NOMO-1 treated with dmso at 0.1 percent for 144 hours (cell line): ENCODE data around the gene SYMPK.

ENCODE experiments used
- DNase-seq: peaks from one replicate; lab custom pipeline; 2025; ENCODE audit not compliant: unreplicated experiment; lab: John Stamatoyannopoulos, UW

The SYMPK gene

DNA sequence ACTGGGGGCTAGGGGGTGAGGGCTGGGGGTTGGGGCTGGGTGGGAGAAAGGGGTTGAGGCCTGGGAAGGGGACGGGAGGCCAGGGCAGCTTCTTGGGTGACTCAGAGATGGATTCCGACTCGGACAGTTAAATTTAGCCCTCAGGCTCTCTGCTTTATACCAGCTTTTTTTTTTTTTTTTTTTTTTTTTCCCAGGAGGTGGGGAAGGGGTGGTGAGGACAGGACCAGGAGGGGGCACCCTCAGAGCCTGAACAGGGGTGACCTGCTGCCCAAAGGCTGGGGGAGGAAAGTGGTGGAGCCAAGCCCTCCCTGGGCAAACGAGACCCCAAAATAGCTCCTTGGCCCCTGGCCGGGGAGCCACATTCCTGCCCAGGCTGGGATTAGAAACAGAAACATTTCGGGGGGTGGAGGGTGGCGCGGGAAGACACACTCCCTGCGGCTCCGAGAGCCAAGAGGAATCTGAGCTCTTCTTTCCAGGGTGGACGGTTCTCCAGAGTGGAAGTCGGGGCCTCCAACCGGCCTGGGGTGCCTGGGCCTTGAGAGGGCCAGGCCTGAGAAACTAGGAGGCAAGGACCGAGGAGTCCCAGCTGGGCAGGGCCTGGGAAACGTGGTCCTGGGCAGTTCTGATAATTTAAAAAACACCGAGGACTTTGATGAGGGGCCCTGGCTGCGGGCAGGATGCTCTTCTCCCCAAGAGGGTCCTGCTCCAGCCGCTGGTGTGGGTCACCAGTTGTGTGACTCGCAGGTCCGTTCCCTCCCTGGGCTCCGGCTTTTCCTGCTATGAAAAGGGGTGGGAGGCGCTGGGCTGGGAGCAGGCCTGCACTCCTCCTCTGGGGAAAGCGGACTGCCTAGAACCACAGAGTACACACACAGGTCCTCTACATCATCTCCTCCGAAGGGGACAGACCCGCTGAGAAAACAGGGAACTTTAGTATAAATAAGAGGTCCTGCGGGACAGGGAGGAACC, 79.8 kb downstream of the SYMPK start:
- no peak for DNase-seq

DNA sequence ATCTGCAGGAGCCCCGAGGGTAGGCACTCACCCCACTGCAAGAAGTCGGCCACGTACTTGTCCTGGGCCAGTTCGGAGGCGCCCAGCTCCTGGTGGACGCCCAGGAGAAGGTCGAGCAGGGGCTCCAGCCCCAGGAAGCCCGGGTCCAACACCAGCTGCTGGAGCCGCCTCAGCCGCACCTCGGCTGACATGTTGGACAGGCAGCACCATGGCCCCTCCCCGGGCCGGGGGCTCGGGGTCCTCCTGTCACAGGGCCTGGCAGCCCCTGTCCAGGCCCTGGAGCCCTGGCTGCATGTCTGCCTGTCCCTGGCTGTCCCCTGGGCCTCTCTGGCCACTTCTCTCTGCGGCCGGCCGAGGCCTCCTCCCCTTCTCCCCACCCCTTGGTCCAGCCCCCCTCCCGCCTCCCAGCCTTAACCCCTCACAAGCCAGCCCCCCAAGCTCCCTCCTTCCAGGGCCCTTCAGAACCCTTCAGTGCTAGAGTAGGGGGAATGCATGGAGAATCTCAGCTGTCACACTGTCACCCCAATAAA, 80.7 kb downstream of the SYMPK start, which contains the start of gene DMPK:
TSS of gene DMPK (minus strand) at position 329 of the 530 bp plus-strand sequence. CDS start at position 191, 138 bp downstream.
- DNase-seq = no peak

DNA sequence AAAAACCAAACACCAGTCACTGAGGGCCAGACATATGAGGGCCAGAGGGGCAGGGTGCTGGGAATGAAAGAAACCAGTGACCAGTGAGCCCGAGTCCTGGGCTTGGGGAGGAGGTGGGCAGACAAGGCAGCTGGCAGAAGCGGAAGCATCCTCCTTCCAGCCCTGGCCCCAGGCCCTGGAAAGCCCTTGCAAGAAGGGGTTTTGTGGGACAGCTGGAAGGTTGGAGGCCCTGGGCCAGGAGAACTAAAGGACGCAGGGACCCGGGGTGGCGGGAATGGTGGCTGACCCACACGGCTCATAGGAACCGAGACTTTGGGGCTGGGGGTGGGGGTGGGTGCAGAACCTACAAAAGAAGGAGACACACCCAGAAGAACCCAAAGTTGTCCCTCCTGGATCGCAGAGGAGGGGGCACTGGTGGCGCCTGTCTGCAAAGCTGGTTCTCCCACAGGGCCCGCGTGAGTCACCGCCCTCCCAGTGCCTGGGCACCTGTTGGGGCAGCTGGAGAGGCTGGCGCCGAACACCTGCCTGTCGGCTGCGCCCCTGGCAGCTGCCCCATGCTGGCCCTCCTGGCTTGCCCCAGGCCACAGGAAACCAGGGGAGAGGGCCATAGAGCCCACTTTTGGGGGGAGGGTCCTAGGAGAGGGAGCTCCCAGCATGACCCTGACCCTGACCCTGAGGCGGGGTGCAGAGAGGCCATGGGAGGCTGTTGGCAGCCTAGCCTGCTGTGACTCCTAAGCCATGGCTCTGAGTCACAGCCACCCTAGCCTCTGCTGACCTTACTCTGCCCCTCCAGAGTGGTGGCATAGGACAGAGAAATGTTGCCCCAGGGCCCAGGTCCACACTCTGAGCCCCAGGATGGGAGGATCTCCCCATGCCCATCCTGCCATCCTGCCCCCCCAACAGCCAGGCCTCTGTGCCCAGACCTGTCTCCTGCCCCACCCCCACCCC, 81.5 kb downstream of the SYMPK start:
- DNase-seq = no peak

DNA sequence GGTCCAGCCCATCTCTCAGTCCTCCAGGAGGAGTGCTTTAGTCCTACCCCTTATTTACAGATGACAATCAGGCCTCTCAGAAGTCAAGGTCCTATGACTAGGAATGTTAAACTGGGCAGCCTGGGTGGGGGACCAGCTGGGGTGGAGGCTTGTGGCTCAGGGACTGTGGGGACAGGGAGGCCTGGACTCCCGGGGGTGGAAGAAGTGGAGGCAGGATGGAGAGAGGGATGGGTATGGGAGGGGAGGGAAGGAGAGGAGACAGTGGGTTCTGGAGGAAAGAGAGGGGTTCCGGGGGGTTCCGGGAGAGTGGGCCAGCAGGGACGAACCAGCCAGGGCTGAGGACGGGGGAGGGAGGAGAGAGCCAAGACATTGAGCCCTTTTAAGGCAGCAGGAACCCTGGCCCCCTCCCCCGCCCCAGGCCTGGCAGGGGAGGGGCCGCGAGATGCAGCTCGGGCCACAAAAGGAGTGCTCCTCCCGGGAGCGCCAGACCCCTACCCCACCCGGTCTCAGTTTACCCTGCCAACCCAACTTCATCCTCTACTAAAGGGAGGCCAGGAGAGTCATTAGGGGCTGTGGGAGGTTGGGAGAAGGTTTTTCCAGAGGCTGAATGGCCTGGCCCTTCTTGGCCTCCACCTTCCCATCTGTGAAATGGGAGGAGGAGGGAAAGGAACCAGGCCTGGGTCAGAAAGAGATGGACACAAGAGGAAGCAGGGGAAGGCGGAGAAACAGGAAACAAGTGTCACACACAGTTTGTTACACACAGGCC, 82.3 kb downstream of the SYMPK start:
- no peak for DNase-seq

DNA sequence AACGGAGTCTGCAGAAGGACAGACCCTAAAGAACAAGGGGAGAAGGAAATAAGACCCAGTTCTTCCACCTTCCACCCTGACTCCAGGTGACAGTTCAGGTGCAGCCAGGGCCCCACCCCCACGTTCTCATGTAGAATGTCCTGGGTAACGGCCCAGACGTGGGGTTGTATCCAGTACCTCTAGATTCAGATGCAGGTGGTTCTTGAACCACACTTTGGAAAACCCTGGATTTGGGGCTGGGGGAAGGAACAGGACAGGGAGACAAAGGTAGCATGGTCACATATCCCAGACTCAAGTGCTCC, 82.8 kb downstream of the SYMPK start:
- no peak for DNase-seq

DNA sequence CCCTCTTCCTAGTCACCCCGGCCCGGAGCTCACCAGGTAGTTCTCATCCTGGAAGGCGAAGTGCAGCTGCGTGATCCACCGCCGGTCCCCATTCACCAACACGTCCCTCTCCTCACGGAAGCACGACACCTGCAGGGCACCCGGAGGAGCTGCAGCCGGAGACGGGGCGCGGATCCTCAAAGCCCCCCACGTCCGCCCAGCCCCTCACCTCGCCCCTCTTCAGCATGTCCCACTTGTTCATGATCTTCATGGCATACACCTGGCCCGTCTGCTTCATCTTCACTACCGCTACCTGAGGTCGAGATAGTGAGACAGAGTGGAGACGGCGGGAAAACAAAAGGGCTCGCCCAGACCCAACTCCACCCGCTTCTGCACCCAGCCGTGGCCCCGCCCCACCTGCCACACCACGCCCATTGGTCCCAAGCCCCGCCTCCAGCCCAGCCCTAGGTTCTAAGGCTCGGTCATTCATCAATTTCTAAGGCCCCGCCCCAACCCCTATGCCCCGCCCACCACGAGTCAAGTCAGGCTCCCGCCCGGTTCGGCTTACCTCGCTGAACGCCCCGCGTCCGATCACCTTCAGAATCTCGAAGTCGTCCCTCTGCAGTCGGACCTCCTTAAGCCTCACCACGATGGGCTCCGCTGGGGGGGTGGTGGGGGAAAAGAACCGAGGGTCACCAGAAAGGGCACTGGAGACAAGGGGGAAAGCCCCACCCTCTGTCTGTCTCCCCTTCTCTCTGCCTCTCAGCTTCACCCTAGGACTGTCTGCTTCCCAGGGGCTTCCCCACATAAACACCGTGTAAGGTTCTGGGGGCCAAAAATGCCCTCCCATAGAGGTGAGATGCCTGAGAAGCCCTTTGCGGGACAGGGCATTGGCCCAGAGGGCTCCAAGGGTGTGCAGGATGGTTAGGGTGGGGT, 83.5 kb downstream of the SYMPK start:
- DNase-seq = peak; percentile 48

DNA sequence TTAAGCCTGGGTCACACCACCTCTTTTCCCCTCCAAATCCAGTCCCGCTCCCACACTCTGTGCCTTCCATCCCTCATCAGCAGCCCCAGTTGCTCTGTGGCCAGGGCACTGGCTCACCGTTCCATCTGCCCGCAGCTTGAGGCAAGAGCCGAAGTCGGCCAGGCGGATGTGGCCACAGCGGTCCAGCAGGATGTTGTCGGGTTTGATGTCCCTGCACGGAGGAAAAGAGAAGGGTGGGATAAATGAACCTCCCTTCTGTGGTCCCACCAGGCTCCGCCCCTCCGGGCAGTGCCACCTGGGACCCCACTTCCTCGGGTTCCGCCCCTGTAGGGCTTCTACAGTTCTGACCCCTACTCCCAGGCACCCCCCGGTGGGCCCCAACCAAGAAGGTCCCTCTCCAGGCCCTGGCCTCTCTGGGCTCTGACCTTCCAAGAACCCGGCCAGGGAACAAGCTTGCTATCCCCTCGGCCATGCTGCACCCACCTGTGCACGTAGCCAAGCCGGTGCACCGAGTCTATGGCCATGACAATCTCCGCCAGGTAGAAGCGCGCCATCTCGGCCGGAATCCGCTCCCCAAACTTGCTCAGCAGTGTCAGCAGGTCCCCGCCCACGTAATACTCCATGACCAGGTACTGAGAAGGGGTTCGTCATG, 84.8 kb downstream of the SYMPK start:
- no peak for DNase-seq

DNA sequence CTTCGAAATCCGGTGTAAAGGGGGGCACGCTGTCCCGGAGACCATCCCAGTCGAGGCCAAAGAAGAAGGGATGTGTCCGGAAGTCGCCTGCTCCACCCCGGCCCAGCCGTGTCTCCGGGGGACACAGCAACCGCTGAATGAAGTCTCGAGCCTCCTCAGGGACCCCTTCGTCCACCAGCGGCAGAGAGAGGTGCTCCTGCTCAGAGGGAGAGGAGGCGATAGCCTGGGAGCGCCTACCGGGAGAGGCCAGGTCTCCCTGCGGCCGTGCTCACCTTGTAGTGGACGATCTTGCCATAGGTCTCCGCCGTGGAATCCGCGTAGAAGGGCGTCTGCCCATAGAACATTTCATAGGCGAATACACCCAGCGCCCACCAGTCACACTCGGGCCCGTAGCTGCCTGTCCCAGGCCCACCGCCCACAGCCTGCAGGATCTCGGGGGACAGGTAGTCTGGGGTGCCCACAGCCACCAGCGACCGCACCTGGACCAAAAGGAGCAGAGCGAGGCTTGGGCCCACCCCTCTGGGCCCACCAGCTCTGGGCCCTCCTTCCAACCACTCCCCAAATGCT, 85.5 kb downstream of the SYMPK start:
- no peak for DNase-seq

DNA sequence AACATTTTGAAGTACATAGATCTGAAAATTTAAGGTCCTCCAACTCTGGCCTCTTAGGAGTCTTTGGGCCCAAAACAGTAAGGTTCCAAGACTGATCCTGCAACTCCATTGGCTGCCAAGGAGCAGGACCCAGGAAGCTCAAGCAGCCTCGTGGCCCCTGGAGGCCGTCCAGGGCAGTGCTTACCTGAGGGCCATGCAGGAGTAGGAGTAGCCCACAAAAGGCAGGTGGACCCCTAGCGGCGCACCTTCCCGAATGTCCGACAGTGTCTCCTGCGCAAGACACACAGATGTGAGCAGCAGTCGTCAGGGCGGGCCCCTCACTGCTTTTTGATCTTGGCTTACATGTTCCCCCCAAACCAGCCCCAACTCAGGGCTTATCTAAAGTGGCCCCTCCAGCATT, 88.2 kb downstream of the SYMPK start:
- no peak for DNase-seq

DNA sequence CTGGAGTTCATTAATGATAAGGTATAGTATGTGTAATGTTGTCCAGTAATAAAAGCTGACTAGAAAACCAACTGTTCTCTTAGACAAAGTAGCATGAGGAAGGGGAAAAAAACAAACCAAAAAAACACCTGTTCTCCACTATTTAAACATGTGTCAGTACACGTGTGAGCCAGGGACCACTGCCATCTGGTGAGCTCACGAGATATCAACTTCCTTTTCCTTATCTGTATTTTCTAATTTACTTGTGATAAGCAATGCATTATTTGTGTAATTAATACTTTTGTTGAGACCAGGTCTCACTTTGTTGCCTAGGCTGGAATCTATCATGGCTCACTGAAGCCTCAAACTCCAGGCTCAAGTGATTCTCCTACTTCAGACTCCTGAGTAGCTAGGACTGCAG, 89.6 kb downstream of the SYMPK start:
- no peak for DNase-seq

DNA sequence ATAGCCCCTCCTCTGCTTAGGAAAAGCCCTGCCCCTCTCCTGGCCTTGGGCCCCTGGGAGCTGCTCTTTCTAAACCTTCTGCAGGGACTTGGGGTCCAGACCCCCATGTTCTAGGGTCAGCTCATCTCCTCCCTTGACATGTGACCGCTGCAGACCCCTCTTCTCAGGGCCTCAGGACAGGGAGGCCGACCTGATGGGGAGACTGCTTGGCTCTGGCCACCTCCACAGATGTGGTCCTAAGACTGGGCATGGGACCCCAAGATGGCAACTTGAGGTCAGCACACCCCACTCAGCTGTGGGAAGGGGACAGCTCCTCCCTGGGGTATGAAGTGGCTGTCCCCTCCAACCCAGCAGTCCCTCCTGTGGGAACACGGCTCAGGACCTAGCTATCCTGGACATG, 90.0 kb downstream of the SYMPK start:
- no peak for DNase-seq

DNA sequence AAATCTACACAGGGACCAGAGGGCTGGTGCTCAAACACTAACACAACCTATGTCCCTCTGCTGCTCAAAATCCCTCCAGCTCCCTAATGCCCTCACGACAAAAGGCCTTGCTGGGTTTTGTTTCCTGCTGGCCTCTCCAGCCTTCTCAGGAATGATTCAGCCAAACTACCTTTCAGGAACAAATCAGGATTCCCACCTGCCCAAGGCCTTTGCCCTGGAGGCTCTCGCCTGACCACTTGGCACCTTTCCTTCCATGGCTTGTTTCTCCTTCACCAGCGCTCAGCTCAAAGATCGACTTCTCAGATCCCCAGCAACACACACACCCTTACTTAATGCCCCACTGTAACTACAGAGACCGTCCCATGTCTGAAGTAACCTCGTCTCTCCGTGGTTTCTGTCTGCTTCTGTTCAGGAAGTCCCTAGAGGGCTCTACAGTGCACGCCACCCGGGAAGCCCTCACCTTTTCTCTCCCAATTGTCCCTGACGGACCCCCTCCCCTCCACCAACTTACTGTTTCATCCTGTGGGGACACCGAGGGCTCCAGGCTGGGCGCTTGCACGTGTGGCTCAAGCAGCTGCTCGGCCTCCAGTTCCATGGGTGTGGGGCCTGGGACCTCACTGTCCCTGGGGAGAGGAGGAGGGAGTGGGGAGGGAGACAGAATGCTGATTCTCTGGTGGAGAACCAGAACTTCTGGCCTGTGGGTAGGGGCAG, 90.7 kb downstream of the SYMPK start:
- DNase-seq = no peak

DNA sequence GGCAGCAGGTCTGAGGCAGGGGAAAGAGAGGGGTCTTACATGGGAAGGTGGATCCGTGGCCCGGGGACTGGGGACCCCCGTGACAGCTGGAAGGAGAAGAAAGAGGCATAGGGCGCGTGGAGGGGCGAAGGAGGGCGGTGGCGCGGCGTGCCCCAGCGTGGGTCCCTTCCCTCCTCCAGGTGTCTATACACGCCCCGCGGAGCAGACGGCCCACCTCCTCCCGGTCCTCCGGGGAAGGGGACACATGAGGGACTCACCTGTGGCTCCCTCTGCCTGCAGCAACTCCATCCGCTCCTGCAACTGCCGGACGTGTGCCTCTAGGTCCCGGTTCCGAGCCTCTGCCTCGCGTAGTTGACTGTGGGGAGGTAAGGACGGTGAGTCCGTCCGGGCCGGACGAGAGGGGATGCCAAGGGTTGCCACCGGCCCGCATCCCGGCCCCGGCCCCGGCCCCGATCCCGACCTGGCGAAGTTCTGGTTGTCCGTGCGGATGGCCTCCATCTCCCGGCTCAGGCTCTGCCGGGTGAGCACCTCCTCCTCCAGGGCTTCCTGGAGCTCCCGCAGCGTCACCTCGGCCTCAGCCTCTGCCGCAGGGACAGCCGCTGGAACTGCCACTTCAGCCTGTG, 91.5 kb downstream of the SYMPK start:
- no peak for DNase-seq

DNA sequence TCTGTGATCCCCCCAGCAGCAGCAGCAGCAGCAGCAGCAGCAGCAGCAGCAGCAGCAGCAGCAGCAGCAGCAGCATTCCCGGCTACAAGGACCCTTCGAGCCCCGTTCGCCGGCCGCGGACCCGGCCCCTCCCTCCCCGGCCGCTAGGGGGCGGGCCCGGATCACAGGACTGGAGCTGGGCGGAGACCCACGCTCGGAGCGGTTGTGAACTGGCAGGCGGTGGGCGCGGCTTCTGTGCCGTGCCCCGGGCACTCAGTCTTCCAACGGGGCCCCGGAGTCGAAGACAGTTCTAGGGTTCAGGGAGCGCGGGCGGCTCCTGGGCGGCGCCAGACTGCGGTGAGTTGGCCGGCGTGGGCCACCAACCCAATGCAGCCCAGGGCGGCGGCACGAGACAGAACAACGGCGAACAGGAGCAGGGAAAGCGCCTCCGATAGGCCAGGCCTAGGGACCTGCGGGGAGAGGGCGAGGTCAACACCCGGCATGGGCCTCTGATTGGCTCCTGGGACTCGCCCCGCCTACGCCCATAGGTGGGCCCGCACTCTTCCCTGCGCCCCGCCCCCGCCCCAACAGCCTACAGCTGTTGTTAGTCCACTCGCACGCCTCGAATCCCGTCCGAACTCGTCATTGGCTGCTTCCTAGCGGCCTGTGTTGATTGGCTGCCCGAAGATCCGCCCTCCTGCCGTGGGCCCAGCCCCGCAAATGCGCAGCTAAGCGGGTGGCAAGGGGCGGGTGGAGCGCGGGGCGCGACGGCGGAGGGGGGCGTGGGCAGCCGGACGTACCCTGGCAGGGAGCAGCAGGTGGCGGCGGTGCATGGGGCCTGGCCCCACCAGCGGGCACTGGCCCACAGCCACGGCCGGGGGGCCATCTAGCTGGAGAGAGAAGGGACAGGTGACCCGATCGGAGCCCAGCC, 92.5 kb downstream of the SYMPK start:
- peak; percentile 90 for DNase-seq

DNA sequence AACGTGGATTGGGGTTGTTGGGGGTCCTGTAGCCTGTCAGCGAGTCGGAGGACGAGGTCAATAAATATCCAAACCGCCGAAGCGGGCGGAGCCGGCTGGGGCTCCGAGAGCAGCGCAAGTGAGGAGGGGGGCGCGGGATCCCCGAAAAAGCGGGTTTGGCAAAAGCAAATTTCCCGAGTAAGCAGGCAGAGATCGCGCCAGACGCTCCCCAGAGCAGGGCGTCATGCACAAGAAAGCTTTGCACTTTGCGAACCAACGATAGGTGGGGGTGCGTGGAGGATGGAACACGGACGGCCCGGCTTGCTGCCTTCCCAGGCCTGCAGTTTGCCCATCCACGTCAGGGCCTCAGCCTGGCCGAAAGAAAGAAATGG, 93.1 kb downstream of the SYMPK start:
- no peak for DNase-seq

DNA sequence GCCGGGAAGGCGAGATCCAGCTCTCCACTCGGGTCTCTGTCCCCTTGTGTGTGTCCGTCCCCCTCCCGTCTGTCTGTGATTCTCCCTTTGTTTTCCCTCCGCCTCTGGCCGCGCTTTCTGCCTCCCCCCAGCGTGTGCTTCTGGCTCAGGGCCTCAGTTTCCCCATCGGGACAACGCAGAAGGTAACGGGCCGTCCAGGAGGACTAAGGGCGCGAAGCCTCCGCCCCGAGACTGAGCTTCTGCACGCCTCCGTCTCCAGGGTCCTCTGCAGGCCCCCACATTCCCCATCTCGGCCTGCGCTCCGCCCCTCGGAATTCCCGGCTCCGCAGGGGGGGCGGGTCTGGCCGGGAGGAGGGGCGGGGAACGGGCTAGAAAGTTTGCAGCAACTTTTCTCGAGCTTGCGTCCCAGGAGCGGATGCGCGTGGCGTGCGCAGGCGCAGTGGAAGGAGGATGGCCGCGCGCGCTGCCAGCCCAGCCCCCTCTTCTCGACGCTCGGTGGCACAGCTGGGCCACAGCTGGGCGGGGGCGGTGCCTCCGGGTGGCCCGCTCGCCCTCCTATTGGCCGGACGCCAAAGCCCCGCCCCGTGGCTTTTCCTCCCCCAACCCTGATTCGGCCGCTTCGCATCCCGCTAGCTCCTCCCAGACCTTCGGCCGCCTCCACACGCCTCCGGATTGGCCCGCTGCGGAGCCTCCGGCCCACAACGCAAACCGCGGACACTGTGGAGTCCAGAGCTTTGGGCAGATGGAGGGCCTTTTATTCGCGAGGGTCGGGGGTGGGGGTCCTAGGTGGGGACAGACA, 93.8 kb downstream of the SYMPK start, which contains the start of gene SIX5:
TSS of gene SIX5 (minus strand) at position 269 of the 799 bp plus-strand sequence. CDS start 408 bp downstream, outside the sequence.
- DNase-seq = peak; percentile 92
